HG02588 (cell line): ENCODE measurements around the gene TTF1.

Source experiments
- ATAC-seq: cut with Tn5 transposase; IDR thresholded peaks from one replicate; pipeline ENCODE4 v1.9.1; 2021; ENCODE audit warnings: mild to moderate bottlenecking, moderate library complexity; ENCODE audit not compliant: unreplicated experiment

TTF1 gene, protein sequence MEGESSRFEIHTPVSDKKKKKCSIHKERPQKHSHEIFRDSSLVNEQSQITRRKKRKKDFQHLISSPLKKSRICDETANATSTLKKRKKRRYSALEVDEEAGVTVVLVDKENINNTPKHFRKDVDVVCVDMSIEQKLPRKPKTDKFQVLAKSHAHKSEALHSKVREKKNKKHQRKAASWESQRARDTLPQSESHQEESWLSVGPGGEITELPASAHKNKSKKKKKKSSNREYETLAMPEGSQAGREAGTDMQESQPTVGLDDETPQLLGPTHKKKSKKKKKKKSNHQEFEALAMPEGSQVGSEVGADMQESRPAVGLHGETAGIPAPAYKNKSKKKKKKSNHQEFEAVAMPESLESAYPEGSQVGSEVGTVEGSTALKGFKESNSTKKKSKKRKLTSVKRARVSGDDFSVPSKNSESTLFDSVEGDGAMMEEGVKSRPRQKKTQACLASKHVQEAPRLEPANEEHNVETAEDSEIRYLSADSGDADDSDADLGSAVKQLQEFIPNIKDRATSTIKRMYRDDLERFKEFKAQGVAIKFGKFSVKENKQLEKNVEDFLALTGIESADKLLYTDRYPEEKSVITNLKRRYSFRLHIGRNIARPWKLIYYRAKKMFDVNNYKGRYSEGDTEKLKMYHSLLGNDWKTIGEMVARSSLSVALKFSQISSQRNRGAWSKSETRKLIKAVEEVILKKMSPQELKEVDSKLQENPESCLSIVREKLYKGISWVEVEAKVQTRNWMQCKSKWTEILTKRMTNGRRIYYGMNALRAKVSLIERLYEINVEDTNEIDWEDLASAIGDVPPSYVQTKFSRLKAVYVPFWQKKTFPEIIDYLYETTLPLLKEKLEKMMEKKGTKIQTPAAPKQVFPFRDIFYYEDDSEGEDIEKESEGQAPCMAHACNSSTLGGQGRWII

DNA sequence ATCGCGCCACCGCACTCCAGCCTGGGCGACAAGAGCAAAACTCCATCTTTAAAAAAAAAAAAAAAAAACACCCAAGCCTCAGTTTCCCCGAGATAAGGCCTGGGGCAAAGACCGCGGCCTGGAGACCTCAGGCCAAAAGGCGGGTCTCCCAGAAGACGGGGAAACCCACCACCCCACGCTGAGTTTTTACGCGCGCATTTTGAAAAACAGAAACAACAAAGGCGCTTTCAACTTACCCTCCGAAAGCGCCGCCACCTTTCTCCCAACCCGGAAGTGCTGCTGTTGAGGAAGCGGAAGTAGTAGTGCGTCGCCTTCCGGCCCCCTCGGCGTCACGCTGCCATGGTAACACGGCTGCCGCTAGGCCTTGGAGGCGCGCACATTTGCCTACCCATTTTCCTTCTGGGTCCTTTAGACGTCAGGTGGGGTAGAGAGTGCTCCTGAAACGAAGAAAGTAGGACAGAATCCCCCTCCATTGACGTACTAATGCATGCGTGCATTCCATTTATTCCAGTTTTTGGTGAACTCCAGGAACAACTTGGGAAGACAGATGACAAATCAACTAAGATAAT is at the start of gene TTF1:
Gene TTF1, minus strand, starts transcription at position 287 of the 569 bp plus-strand sequence. CDS start 4,019 bp downstream, outside the sequence.
- ATAC-seq: peak; percentile 69

DNA sequence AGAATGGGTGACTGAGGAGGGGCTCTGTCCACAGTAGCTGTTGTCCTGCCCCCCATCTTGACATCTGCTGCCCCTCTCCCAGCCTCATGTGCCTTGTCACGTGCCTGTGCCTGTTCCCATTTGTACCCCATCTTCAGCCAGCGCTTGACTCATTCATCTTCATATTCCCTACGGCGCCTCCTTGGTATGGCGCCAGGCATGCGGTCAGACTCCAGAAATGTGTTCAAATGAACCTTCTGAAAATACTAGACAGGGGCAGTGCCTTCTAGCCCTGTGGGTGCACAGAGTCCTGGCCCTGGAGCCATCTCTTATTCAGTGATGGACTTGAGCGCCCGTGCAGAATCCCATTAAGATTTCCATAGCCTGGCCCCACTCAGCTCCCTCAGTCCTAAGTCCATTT is 49.6 kb upstream of the TTF1 start:
- no peak for ATAC-seq

DNA sequence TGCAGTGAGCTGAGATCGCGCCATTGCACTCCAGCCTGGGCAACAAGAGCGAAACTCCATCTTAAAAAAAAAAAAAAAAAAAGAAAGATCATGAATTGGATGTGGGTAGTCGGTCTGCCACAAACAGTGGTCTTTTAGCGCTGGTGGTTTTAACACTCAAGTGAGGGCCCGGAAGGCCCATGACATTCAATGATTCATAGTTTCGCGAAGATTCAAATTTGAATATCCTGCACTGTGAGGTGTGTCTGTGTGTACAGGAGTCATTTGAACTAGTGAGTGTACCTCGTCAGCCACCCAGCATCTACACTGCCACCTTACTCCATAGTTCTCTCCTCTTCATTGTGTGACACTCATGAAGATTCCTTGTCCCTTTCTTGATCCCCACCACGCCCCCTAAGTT is 44.6 kb upstream of the TTF1 start:
- ATAC-seq: no peak

DNA sequence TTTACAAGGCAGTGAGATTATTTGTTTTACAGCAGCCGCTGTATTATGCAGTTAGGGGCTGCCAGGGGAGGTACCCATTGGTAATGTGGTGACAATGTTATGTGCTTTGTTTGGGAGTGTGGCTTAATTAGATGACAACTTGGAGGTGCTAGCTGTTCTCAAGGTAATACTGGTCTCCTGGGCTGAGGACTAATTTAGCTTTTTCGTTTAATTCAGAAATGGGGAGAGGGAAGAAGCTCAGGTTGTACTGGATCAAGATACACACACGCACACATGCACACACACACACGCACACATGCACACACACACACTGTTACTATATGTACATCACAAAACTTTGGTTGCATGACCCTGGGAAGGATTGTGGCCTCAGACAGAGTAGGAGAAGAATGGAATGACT is 41.3 kb upstream of the TTF1 start:
- no peak for ATAC-seq

DNA sequence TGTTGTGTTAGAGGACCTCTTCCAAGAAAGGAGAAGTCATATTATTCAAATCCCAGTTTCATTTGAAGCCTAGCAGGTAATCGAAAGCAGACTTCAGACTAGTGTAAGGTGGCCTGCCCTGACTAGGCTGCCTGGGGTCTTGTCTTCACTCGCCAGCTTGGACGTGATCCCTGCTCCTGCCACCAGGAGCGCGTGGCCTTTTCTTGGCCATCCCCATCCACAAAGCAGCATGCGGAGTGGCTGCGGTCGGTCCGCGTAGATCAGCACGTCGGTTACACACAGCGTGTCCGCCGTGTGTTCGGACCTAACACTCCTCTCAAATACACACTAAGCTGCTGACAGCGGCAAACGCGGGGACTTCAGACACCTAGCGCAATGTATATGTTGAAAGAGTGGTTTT is 40.7 kb upstream of the TTF1 start:
- no peak for ATAC-seq

DNA sequence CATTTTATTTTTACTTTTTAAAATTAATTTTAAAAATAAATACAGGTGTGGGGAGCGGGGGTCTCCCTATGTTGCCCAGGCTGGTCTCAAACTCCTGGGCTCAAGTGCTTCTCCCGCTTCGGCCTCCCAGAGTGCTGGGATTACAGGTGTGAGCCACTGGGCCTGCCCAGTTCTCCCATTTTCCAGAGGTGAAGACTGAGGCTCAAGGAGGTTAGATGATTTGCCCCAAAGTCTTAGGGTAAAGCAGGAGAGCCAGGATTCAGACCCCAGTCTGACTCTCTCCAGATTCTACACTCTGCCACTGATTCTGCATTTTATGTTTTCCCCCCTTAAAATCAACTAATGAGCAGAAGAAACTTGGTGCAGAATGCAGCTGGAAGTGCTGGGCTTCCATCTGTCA is 40.2 kb upstream of the TTF1 start:
- ATAC-seq: no peak

DNA sequence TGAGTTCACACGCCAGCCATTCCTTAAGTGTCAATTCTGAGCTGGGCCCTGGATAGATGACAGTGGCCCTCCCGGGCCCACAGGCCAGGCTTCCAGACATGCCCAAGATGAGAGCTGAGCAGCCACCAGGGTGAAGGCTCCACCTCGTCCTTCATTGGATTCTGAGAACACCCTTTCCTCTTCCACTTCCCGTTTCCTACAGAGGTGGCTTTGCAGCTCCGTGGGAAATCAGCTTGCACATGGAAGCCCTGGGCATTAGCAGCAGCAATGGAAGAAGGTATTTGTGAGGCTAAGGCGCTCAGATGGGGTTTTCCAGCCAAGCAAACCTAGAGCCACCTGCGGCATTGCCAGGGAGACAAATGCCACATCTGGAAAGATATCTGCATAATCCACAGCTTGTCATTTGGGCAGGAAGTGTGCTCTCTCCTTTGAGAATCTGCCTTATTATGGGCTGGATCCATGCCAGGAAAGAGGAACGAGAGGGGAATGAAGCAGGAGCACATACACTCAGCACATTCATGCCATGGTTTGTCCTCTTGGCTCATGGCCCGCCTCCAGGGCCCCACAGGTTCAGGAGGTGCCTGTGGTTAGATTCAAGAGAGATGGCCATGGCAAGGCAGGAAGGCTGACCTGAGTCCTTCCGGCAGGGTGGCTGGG is 37.4 kb upstream of the TTF1 start:
- no peak for ATAC-seq

DNA sequence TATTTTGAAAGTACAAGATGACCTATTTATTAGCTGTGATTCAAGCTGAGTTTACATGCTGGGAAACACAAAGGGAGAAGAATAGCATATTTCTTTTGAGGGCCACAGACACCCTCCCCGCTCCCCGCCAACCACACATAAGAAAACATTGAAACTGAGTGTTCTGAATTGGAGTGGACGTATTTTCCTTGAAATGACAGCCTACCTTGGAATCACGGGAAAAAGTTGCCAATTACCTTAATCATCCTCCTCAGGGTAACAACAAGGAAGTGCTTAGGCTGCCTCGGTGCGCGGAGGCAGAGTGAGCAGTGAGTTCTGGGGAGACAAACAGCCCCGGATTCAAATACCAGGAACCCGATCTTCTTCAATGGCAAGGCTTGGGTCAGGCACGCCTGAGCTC is 34.8 kb upstream of the TTF1 start:
- ATAC-seq: no peak

DNA sequence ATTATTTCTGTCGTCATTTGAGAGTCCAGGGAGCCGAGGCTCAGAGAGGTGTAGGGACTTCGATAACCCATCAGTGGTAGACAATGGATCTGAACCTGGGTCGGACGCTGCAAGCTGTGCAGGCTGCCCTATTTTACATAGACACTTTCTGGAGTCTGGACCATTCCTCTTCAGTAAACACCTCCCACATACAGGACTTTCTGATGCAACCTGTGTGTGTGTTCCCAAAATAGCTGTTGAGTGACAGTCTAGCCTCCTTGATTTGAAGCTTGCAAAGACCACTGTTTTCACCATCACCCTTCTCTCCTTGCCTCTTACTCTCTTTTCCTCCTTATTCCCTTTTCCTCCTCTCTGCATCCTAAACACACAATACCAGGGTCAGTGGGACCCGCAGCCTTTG is 34.1 kb upstream of the TTF1 start:
- ATAC-seq: no peak

DNA sequence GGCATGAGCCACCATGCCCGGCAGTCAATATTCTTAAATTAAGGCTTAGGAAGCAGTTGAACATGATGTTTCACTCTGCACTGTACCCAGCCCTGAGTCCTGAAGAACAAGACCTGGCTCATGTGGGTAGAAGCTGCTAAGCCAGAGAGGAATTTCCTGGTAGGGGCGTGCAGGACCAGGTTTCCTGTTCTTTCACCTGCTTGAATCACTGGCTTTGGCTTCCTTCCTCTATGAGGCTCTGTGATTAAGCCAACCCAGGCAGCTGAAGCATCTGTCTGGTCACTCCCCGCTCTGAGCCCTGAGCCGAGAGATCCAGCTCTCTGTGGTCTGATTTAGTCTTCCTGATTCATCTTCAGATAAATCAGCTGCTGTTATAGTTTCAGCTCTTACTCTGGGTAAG is 32.5 kb upstream of the TTF1 start:
- no peak for ATAC-seq

DNA sequence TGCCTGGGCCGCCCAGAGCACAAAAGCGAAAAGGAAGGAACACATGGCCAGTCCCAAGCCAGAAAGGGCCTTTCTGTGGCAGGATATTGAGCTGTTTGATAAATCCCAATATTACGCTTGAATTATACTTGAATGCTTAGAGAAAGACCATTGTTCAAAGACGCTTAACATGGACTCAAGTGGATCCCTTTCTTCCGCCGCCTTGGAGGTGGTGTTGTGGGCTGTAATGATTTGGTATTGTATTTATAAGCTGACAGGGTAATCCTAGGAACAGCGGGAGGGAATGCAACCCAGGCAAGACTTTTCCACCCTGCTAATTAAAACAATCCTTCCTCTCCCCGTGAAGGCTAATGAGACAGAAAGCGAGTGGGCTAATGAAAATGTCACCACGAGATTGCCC is 28.2 kb upstream of the TTF1 start:
- no peak for ATAC-seq

DNA sequence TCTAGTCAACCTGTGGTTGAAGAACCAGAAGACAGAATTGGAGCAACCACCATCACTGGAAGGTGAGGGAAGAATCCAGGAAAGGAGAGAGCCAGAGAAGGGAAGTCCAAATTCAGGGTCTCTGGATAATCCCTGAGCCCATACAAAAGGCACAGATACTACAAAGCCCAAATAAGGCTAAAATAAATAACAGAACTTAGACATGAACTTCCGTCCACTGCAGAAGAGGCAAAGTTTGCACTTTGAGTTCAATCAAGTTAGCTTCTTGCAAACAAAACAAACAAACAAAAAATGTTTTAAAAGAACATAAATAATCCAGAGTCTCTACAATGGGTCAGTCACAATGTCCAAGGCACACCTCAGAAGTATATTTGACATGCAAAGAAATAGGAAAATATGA is 24.4 kb upstream of the TTF1 start:
- no peak for ATAC-seq

DNA sequence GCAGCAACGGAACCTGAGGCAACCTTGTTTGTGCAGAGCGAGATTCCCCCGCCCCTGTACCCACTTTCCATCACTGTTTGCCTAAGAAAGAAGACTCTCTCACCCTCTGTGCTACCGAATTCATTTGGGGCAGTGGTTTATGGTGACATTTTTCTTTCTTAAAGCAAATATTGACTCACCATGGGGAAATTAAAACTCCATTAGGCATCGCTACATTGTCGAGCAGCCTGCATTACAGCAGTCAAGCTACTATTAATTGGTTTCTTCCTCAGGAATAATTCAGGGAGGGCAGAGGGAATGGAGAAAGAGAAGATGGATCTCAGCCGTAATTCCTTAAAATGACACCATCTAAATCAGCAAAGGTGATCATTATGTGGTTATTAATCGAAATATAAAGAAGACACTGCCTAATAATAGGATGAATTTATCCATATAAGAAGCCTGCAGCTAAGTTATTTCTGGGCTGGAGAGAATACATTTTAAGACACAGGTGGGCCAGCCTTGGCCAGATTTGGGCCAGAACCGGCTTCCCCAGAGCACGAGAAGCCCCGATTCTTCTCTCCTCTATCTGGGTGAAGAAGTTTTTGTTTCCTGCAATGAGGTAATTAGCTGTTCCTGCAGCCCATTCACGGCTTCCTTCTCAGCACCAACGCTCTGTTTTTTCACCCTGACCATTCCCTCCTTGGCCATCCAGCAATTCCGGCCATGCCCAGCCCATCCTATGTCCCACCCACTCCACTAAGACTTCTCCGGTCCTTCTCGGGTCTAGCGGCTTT is 20.2 kb upstream of the TTF1 start:
- no peak for ATAC-seq

DNA sequence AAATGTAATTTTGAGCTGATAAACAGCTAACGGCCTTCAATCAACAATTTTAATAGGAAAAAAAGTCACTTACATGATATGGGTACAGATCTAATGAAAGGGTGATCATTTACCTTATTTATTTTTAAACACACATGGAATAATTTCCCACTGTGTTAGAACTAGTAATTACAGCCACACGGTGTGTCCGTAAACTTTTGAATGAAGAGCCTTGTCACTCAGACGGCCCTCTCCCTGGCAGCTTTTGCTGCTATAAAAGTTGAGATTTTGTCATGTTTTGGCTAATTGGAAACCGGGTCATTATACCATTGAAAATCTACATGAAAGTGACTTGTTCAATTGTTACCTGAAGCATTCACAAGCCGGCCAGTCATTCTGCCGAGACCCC is 19.0 kb upstream of the TTF1 start:
- ATAC-seq: no peak

DNA sequence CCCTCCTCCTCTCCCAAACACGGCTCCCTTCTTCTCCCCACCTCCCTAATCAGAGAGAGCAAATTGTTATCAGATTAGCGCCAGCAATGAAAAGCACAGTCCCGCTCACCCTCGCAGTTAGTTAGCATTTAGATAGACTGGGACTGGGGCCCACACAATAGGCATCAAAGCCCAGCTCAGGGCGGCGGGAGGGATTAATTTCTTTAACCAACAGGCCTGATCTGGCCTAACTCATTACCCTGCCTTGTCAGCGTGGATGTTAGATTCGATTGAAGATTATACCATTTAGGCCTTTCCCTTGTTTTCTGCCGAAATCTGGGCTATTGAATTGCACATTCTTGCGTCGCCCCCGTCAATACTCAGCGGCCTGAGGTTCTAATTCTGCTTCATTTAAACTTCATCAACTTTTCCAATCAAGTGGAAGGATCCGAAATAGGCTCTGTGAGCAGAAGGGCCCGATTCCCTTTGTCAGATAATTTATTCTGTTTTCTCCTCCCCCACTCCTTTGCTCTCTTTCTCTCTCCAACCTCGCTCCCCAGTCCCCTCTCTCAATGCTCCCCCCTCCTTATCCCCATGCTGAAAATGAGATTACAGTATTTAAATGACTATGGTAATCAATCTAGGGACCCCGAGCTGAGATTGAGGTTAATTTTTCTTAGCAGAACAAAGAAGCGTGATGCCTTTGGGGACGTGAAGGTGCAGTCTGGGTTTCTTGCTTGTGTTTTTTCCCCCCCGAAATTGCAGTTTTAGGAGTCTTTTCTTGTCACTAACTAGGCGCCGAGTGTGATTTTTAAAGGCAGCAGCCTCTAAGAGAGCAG is 18.4 kb upstream of the TTF1 start:
- ATAC-seq: no peak

DNA sequence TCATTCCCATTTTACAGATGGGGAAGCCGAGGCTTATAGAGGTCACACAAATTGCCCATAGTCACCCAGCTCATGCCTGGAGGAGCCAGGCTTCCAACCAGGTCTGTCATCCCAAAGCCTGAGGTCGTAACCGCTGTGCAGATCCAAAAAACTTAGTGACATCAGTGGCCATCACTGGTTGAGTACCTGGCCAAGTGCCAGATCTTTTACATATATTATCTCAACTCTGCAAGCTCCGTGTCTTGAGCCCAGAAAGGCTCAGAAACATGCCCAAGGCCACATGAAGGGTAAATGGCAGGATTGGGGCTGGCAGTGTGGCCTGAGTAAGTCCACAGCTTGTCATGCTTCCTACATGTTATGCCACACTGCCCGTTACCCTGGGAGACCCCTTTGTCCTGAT is 16.9 kb upstream of the TTF1 start:
- no peak for ATAC-seq

DNA sequence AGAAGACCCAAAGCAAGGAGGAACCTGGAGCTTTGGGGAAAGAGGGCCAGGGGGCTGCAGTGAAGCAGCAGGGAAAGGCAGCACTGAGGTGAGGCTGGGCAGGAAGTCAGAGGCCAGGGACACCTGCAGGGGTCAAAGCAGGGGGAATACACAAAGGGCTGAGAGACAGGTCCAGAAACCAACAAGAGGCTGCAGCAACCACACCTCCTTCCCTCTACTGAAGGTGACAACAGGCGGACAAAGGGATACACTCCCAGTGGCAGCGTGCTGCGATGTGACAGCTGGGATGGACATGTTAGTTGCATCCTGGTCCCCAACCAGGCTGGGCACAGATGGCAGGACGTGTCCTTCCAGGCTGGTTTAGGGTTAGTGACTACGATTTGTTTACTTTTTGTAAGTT is 15.9 kb upstream of the TTF1 start:
- no peak for ATAC-seq

DNA sequence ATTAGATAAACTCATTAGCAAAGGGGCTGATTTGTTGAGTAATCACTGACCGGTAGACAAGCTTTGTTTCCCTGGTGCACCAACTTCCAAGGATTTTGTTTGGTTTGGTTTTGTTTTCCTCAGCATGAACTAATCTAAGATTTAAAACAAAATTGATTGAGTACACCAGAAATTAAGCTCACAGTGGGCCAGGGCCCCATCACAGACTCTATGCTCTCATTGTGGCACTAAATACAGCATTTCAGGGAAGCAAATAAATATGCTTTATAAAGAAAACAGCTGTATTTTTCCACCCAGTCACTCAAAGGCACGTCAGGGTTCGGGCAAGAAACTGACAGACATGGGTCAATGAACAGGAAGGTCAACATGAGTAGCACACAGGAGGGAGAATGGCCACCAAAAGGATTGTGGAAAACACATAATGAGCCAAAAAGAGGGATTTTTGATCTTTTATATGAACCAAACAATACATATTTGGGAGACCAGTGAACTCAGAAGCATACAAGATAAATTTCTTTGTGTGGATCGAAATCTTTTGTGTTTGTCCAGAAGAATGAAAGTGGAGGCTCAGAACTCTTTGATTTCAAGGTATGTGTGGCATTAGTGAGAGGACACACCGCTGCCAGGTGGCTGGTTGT is 12.2 kb upstream of the TTF1 start:
- ATAC-seq: no peak

DNA sequence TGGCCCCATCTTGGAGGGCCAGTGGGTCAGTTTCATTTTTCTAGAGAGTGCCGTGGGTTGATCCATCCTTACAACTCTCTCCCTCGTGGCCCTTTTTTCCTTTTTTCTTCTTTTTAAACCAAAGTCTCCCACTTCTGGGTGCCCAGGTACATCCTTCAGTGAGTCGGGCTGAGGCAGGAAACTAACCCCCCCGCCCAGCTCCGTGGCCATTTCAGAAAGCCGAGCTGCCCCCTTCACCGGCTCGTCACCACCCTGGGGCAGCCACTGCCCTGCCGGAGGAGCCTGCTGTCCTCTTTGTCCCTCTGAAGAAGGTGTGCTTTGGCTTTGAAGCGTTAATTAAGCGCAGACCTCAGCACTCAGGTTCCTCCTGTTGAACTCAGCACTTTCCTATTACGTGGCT is 8.5 kb upstream of the TTF1 start:
- no peak for ATAC-seq
